ENCODE results near the gene ENTREP3.

DNA sequence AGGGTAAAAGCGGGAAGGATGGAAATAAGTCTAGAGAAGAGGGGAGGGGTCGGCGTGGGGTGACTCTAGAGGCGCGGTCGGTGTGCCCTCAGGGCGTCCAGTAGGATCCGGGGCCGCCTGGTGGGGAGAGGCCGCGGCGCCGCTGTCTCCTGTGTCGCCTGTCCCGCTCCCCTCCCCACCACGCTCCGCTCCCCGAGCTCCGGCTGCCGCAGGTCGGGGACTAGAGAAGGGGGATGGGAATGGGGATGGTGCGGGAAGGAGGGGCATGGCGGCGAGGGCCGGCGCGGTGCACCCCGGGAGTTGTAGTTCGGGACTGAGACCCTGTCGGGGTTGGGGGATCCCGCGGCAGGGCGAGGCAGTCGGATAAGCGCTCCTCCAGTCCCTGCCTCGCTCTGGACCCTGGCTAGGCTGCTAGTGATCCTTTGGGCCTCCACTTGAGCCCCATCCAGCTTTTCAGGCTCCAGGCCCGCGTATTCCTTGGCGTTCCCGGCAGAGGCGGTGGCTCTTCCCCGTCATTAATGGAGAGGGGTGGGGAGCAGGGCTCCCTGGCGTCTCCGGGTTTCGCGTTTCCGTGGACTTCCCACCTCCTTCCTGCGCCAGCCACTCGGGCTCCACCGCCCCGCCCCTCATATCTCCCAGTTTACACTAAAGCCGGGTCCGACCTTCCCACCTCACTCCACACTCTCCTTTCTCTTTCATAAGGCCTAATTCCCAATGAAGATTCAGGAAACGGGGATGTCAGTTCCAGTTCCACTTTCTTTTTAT, at the start of gene ENTREP3:
- TF ChIP-seq, protein P1, sequence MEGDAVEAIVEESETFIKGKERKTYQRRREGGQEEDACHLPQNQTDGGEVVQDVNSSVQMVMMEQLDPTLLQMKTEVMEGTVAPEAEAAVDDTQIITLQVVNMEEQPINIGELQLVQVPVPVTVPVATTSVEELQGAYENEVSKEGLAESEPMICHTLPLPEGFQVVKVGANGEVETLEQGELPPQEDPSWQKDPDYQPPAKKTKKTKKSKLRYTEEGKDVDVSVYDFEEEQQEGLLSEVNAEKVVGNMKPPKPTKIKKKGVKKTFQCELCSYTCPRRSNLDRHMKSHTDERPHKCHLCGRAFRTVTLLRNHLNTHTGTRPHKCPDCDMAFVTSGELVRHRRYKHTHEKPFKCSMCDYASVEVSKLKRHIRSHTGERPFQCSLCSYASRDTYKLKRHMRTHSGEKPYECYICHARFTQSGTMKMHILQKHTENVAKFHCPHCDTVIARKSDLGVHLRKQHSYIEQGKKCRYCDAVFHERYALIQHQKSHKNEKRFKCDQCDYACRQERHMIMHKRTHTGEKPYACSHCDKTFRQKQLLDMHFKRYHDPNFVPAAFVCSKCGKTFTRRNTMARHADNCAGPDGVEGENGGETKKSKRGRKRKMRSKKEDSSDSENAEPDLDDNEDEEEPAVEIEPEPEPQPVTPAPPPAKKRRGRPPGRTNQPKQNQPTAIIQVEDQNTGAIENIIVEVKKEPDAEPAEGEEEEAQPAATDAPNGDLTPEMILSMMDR (optimal IDR thresholded peaks at IDR 0.05 in 1 of 3, IDR thresholded peaks at IDR 0.05 in 1 of 3, conservative IDR thresholded peaks at IDR 0.05 in 1 of 3; ENCODE audit: extremely low read depth in 1 of 3, insufficient read depth in 2 of 3, low read length in 3 of 3): no peak
- TF ChIP-seq EZH2 (IDR thresholded peaks at IDR 0.05; ENCODE audit: low read length): no peak
